Neural progenitor cell (in vitro differentiated cells): ENCODE measurements around the gene COL23A1.

Source experiments
- CTCF ChIP-seq: fragments of 200-600 bp; sonication (generic); IDR thresholded peaks from 2 replicates; pipeline ENCODE4 v1.5.1; 2017; ENCODE audit warnings: antibody characterized with exemption, mild to moderate bottlenecking
- EZH2 ChIP-seq: fragments of 200-600 bp; sonication (generic); IDR thresholded peaks from 2 replicates; pipeline ENCODE4 v1.6.1; 2017; ENCODE audit warnings: antibody characterized with exemption, mild to moderate bottlenecking, moderate library complexity
- EZH2phosphoT487 ChIP-seq: fragments of 200-600 bp; sonication (generic); IDR thresholded peaks from 2 replicates; pipeline ENCODE4 v1.6.1; 2017; ENCODE audit warnings: antibody characterized with exemption

- TF ChIP-seq CTCF (no peak), EZH2 (no peak), EZH2phosphoT487 (no peak)
Observed at GRCh38 chr5:178462816-178463215, 127.4 kb downstream of the COL23A1 start.
